Measurements from ENCODE around the gene FITM1.
A peak's percentile ranks its signal among the peaks of the same experiment; 100 is the strongest.

The FITM1 gene

GRCh38 chr14:24165785-24166184, 35.3 kb downstream of the FITM1 start:
- no peak for DNase-seq

- DNase-seq: no peak
Measured at GRCh38 chr14:24167469-24168114, 37.1 kb downstream of the FITM1 start.

DNA sequence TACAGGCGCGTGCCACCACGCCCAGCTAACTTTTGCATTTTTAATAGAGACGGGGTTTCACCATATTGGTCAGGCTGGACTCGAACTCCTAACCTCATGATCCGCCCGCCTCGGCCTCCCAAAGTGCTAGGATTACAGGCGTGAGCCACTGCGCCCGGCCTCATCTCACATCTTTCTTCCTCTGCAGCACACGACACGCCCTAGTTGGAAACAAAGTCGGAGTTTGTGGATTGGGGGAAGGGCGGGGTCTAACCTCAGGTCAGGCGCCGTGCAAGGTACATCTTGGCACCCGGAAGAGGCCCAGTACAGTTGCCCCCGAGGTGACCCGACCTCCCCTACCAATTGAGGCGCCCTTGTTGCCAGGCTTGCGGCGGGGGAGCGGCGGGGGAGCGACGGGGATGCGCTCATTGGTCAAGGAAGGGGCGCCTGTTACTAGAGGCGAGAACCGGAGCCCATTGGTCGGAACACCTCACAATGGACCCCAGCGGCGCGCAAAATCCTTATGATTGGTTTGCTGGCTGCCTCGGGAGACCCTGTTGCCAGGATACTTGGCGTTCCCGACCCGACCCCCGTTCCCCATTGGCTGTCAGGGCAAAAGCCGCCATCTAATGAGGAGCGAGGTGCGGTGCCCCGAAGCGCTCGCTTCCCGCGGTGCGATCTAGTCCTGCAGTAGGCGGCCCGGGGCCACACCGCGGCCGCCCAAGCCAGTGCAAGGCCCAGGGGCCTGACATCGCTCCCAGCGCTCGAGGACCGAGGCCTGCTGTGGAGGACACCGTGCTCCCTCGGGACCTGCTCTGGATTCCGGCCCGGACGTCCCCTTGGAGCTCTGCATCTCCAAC, 41.2 kb downstream of the FITM1 start, which contains the start of gene REC8:
TSS of gene REC8 (plus strand) at position 659 of the 839 bp plus-strand sequence. CDS start 473 bp downstream, outside the sequence.
- peak in 3 of 4 experiments; percentile 27 to 65 (median 60) for DNase-seq

GRCh38 chr14:24172261-24172860, 41.9 kb downstream of the FITM1 start:
- DNase-seq: no peak

GRCh38 chr14:24172871-24173281, 42.4 kb downstream of the FITM1 start:
- no peak for DNase-seq

DNA sequence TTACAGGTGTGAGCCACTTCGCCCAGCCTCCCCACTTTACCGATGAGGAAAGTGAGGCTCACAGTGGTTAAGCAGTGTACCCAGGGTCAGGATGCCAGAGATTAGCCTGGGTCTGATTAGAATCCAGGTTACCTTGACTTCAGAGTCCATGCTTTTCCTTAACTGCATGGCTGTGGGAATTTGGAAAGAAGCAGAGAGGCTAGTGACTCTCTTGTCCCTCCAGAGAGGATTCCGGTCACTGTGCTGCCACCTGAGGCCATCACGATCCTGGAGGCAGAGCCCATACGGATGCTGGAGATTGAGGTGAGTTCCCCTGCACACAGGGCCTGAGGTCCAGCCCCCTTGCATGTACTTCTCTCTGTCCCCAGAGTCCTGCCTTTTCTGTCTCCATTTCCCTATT, 46.1 kb downstream of the FITM1 start:
- DNase-seq: no peak

- DNase-seq: no peak
Measured at GRCh38 chr14:24177041-24177825, 46.8 kb downstream of the FITM1 start.

DNA sequence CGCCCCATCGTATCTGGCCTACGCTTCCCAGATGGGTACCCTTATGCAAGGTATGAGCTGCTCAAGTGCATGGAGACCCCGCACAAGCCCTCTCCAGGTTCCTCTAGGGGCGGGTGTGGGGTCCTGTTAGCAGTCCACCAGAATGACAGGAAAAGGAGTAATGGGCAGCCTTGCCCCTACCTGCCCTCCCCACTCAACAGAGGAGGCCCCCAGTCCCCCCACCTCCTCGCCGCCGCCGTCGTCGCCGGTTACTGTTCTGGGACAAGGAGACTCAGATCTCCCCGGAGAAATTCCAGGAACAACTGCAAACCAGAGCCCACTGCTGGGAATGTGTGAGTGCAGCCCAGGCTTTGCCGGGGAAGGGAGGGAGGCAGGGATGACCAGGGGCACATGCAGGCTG, 47.4 kb downstream of the FITM1 start:
- DNase-seq: no peak

GRCh38 chr14:24178399-24179178, 48.1 kb downstream of the FITM1 start:
- no peak for DNase-seq

DNA sequence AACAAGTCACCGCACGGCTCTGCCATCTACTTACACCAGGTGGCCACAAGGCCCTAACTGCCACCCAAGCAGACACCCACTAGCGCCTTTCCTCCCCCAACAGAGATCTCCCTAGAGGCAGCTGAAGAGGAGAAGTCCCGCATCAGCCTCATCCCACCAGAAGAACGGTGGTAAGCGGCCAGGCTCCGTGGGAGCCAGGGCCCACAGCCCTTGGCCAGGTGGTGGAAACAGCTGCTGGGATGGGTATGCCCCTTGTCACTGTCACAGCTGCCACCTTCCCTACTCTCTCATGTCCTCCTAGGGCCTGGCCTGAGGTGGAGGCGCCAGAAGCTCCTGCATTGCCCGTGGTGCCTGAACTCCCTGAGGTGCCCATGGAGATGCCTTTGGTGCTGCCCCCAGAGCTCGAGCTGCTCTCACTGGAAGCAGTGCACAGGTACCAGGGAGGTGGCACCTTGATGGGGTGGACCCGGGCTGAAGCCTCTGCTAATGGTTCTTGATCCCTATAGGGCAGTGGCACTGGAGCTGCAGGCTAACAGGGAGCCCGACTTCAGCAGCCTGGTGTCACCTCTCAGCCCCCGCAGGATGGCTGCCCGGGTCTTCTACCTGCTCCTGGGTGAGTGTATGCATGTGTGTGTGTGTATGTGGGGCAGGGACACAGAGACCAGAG, 49.0 kb downstream of the FITM1 start:
- DNase-seq: no peak

GRCh38 chr14:24179961-24180796, 49.7 kb downstream of the FITM1 start:
- DNase-seq: no peak

GRCh38 chr14:24181371-24182077, 51.1 kb downstream of the FITM1 start:
- DNase-seq: no peak
